ENCODE data around the gene SKA3.
"Not testable (repeated sequence)": the region's sequence is repeated elsewhere in the genome, so short reads cannot be mapped to it uniquely, and the experiment has no call there.

The SKA3 gene

DNA sequence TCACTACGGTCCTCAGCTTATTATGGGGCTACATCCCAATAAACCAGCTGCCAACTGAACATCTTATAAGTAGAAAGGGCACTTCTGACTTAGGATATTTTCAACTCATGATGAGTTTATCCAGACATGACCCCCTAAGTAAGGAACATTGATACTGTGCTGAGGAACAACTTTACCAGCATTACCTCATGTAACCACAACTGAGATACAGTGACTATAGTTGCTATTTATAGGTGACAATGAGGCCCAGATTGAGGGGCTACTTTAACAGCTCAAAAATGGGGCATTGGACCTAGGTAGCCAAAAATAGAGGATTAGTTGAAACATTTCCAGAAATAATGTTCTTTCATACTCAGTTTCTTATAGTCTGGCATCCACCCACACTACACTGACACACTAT is 26.8 kb downstream of the SKA3 start:
- FAIRE-seq (no peak), DNase-seq (ENCODE audit: insufficient read length, low spot score) (no peak)
- TF ChIP-seq, protein P1, sequence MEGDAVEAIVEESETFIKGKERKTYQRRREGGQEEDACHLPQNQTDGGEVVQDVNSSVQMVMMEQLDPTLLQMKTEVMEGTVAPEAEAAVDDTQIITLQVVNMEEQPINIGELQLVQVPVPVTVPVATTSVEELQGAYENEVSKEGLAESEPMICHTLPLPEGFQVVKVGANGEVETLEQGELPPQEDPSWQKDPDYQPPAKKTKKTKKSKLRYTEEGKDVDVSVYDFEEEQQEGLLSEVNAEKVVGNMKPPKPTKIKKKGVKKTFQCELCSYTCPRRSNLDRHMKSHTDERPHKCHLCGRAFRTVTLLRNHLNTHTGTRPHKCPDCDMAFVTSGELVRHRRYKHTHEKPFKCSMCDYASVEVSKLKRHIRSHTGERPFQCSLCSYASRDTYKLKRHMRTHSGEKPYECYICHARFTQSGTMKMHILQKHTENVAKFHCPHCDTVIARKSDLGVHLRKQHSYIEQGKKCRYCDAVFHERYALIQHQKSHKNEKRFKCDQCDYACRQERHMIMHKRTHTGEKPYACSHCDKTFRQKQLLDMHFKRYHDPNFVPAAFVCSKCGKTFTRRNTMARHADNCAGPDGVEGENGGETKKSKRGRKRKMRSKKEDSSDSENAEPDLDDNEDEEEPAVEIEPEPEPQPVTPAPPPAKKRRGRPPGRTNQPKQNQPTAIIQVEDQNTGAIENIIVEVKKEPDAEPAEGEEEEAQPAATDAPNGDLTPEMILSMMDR (IDR thresholded peaks at IDR 0.05; ENCODE audit: insufficient read depth, missing control alignments) = no peak

DNA sequence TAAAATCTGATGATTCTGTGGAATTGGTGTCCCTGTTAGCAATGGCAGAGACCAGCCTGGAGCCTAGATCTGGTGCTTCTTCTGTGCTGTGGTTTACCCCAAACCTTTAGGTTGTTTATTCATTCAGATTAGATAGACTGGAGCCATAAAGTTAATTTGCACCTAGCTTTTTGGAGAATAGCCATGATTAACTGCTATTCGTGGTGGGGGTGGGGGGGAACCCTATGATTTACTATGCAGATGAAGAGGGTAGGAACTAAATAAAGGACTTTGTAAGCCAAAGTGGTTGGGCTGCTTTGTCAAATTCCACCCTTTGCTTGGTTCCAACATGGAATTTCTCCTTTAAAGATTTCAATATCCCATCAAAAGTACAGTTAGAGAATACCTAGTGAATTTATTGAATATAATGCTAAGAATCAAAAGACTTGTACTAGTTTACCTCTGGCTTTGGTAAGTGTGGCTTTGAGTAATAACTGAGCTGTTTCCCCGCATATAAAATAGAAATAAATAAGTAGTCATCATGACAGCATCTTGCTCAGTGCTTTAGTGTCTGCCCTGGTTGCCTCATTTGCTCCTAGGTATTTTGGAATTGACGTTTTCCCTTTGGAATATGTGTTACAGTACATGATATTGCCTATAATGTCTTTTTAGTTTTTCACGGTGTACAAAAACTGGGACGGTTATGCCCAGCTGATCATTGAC is 27.6 kb downstream of the SKA3 start:
- TF ChIP-seq, protein P1 (IDR thresholded peaks at IDR 0.05; ENCODE audit: insufficient read depth, missing control alignments) = no peak
- no peak for DNase-seq (ENCODE audit: insufficient read length, low spot score)
- FAIRE-seq = no peak

DNA sequence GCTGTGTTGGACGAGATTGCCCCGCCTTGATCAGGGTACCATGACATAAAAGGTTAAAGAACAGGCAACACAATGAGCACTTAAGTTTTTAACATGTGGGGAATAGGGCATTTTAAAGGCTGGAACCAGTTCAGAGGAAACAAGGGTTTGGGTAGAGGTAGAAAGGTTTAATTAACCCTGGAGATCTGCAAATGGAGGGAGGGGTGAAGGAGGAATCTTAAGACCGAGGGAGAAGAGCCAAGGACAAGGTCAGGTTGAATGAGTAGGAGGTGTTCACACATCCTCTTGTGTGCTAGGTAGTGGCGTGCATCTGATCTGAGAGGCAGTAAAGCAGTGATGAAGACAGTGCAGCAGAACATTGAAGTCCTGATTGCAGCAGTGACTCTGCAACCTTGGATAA is 28.5 kb downstream of the SKA3 start:
- TF ChIP-seq, protein P1 (IDR thresholded peaks at IDR 0.05; ENCODE audit: insufficient read depth, missing control alignments) = no peak
- FAIRE-seq (no peak), DNase-seq (ENCODE audit: insufficient read length, low spot score) (no peak)

DNA sequence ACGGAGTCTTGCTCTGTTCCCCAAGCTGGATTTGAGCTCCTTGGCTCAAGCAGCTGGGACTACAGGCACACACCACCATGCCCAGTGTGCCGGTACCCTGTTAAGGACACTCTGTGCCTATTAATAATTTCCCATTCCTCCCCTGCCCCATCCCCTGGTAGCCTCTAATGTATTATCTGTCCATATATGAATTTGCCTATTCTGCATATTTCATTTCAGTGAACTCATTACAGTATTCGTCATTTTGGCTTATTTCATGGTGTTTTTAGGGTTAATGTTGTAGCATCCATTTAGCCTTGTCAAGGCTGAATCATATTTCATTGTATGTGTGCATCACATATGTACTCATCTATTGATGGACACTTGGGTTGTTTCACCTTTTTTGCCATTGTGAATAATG is 33.6 kb downstream of the SKA3 start:
- TF ChIP-seq, protein P1 (IDR thresholded peaks at IDR 0.05; ENCODE audit: insufficient read depth, missing control alignments) = no peak
- FAIRE-seq (no peak), DNase-seq (ENCODE audit: insufficient read length, low spot score) (no peak)

DNA sequence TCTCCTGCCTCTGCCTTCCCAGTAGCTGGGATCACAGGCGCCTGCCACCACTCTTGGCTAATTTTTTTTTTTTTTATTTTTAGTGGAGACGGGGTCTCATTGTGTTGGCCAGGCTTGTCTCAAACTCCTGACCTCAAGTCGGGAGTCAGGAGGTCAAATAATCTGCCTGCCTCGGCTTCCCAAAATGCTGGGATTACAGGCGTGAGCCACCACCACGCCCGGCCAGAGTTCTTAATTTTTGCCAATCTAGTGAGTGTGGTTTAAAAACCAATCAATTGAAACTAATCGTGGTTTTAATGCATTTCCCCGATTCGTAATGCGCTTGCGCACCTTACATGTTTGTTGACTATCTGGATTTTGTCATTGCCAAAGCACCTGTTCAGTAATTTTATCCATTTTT is 37.0 kb downstream of the SKA3 start:
- TF ChIP-seq, protein P1 (IDR thresholded peaks at IDR 0.05; ENCODE audit: insufficient read depth, missing control alignments) = no peak
- no peak for DNase-seq (ENCODE audit: insufficient read length, low spot score)
- no peak for FAIRE-seq

DNA sequence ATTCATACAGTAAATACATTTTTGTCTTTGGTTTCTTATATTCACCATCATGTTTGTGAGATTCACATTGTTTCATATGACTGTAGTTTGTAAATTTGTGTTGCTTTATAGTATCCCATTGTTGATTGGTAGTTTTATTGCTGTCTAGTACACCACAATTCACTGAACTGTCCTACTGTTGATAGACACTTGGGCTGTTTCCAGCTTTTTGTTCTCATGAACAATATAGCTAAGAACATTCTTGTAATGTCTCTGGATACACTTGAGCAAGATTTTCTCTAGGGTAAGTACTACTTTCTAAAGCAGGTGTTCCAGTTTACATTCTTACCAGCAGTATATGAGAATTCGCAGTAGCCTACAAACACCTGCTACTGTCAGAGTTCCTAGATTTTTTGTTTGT is 37.8 kb downstream of the SKA3 start:
- no peak for FAIRE-seq
- DNase-seq (ENCODE audit: insufficient read length, low spot score) = no peak

DNA sequence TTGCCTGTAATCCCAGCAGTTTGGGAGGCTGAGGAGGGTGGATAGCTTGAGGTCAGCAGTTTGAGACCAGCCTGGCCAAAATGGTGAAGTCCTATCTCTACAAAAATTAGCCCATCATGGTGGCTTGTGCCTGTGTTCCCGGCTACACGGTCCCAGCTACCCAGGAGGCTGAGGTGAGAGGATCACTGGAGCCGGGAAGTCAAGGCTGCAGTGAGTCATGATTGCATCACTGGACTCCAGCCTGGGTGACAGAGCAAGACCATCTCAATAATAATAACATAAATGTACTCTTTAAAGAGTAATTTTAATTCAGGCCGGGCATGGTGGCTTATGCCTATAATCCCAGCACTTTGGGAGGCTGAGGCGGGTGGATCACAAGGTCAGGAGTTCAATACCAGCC is 38.7 kb downstream of the SKA3 start:
- no peak for FAIRE-seq
- DNase-seq (ENCODE audit: insufficient read length, low spot score) = no peak
- TF ChIP-seq, protein P1 (IDR thresholded peaks at IDR 0.05; ENCODE audit: insufficient read depth, missing control alignments) = no peak

More for the DNA sequence above, 37.8 kb downstream of the SKA3 start:
- TF ChIP-seq, protein P1 (IDR thresholded peaks at IDR 0.05; ENCODE audit: insufficient read depth, missing control alignments) = no peak

DNA sequence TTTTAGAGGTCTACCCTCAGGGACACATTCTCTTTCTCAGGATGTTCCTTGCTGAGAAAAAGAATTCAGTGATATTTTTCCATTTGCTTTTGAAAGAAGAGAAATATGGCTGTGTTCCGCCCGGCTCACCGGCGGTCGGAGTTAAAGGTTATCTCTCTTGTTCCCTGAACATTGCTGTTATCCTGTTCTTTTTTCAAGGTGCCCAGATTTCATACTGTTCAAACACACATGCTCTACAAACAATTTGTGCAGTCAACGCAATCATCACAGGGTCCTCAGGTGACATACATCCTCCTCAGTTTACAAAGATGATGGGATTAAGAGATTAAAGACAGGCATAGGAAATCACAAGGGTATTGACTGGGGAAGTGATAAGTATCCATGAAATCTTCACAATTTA is 40.5 kb downstream of the SKA3 start:
- not testable (repeated sequence) for DNase-seq (ENCODE audit: insufficient read length, low spot score); FAIRE-seq
